EH (cell line): ENCODE results near the gene DCAF5.
"Not testable (repeated sequence)": the region's sequence is repeated elsewhere in the genome, so short reads cannot be mapped to it uniquely, and the experiment has no call there.

ENCODE experiments used
- DNase-seq: peaks from one replicate; pipeline ENCODE4 v3.0.0-alpha.2; 2015; ENCODE audit warnings: low read depth

DCAF5 gene

GRCh38 chr14:69066396-69067171, 86.3 kb downstream of the DCAF5 start:
- no peak for DNase-seq

GRCh38 chr14:69065934-69066333, 87.0 kb downstream of the DCAF5 start:
- DNase-seq: not testable (repeated sequence)

GRCh38 chr14:69064596-69064995, 88.3 kb downstream of the DCAF5 start:
- DNase-seq: no peak

GRCh38 chr14:69059658-69060623, 93.0 kb downstream of the DCAF5 start:
- DNase-seq: peak; percentile 100

GRCh38 chr14:69055999-69056788, 96.7 kb downstream of the DCAF5 start:
- DNase-seq: peak; percentile 67

GRCh38 chr14:69055125-69055524, 97.8 kb downstream of the DCAF5 start:
- peak; percentile 67 for DNase-seq

- DNase-seq: no peak
These were observed 98.9 kb downstream of the DCAF5 start for GRCh38 chr14:69054030-69054429.

- DNase-seq: no peak
These were observed 100.7 kb downstream of the DCAF5 start for GRCh38 chr14:69052181-69052601.

GRCh38 chr14:69050240-69051184, 102.4 kb downstream of the DCAF5 start:
- DNase-seq: peak; percentile 64

- DNase-seq: peak; percentile 87
These were observed 103.2 kb downstream of the DCAF5 start for GRCh38 chr14:69049675-69050074.

- no peak for DNase-seq
These were observed 104.5 kb downstream of the DCAF5 start for GRCh38 chr14:69048456-69048855.

GRCh38 chr14:69047255-69047654, 105.7 kb downstream of the DCAF5 start:
- DNase-seq: no peak

GRCh38 chr14:69046476-69046860, 106.5 kb downstream of the DCAF5 start:
- DNase-seq: peak; percentile 58

GRCh38 chr14:69045857-69046475, 107.0 kb downstream of the DCAF5 start:
- peak; percentile 22 for DNase-seq

- peak; percentile 56 for DNase-seq
These were observed 107.9 kb downstream of the DCAF5 start for GRCh38 chr14:69044965-69045555.

- no peak for DNase-seq
These were observed 108.6 kb downstream of the DCAF5 start for GRCh38 chr14:69044296-69044695.

GRCh38 chr14:69043596-69044260, 109.2 kb downstream of the DCAF5 start:
- DNase-seq: peak; percentile 90

GRCh38 chr14:69042787-69043444, 110.0 kb downstream of the DCAF5 start:
- peak; percentile 56 for DNase-seq

- no peak for DNase-seq
These were observed 110.6 kb downstream of the DCAF5 start for GRCh38 chr14:69042299-69042698.
